IMR-90 (cell line): ENCODE data around the gene ADAM12. TPM values are rescaled to one million over a fixed set of nuclear protein-coding genes. Genes with fewer than 3 reads are reported as not detected.
A peak's percentile ranks its signal among the peaks of the same experiment; 100 is the strongest.

Source experiments
- ATAC-seq: fragments of 200-7000 bp; cut with Tn5 transposase; 2 replicates; pipeline ENCODE4 v1.9.1; 2020; ENCODE audit warnings: low read depth, mild to moderate bottlenecking, moderate library complexity
- BruUV-seq: library from RNA; stranded (reverse); fragments of 400-500 nt; replicated peaks from 2 replicates; lab custom pipeline; 2021; lab: Mats Ljungman, UMichigan
- CTCF ChIA-PET: fragments of 300-600 bp; formaldehyde crosslinking; extraction: SDS; loops from one replicate; lab custom pipeline; 2021; ENCODE audit warnings: antibody characterized with exemption; lab: Yijun Ruan, JAX
- POLR2A ChIA-PET: fragments of 300-600 bp; sonication (Branson Sonifier 250); formaldehyde crosslinking; loops from one replicate; lab custom pipeline; 2022; ENCODE audit warnings: antibody characterized with exemption; ENCODE audit not compliant: unreplicated experiment; lab: Charles Lee
- DNase-seq: peaks from one replicate; pipeline ENCODE4 v3.0.0; 2013
- H2AFZ ChIP-seq: replicated peaks from 2 replicates; pipeline ENCODE3; 2013; ENCODE audit warnings: low read length, mild to moderate bottlenecking; ENCODE audit not compliant: poor library complexity
- H2AK5ac ChIP-seq: 2 replicates; pipeline ENCODE4 v1.6.1; 2013; ENCODE audit warnings: low read depth, low read length, inconsistent platforms
- H2AK9ac ChIP-seq: replicated peaks from 2 replicates; pipeline ENCODE3; 2013; ENCODE audit warnings: mild to moderate bottlenecking, low read depth, low read length, moderate library complexity; ENCODE audit not compliant: poor library complexity
- H2BK120ac ChIP-seq: 2 replicates; pipeline ENCODE4 v1.6.1; 2013; ENCODE audit warnings: low read depth, low read length, inconsistent platforms
- H2BK15ac ChIP-seq: 3 replicates; pipeline ENCODE4 v1.6.1; 2013; ENCODE audit warnings: low read depth, low read length, inconsistent platforms
- H2BK20ac ChIP-seq: 2 replicates; pipeline ENCODE4 v1.6.1; 2013; ENCODE audit warnings: low read depth, mild to moderate bottlenecking, inconsistent platforms, low read length, moderate library complexity
- H2BK5ac ChIP-seq: 2 replicates; pipeline ENCODE4 v1.6.1; 2013; ENCODE audit warnings: mild to moderate bottlenecking, low read depth, low read length, inconsistent platforms; ENCODE audit not compliant: poor library complexity, severe bottlenecking
- H3K14ac ChIP-seq: replicated peaks from 2 replicates; pipeline ENCODE4 v1.6.1; 2013; ENCODE audit warnings: low read depth, low read length, inconsistent platforms
- H3K18ac ChIP-seq: 2 replicates; pipeline ENCODE4 v1.6.1; 2013; ENCODE audit warnings: low read depth, low read length, control low read depth
- H3K23ac ChIP-seq: 2 replicates; pipeline ENCODE4 v1.6.1; 2013; ENCODE audit warnings: low read depth, low read length, inconsistent platforms
- H3K27ac ChIP-seq: 2 replicates; pipeline ENCODE4 v1.5.1; 2013; ENCODE audit warnings: mild to moderate bottlenecking, control low read depth, low read length; ENCODE audit not compliant: insufficient read depth
- H3K27me3 ChIP-seq: 2 replicates; pipeline ENCODE4 v1.6.1; 2013; ENCODE audit warnings: low read length; ENCODE audit not compliant: control insufficient read depth, insufficient read depth
- H3K36me3 ChIP-seq: 2 replicates; pipeline ENCODE4 v1.6.1; 2013; ENCODE audit warnings: low read length, mixed read lengths; ENCODE audit not compliant: control insufficient read depth, insufficient read depth
- H3K4ac ChIP-seq: 2 replicates; pipeline ENCODE4 v1.6.1; 2013; ENCODE audit warnings: low read depth, low read length, inconsistent platforms
- H3K4me1 ChIP-seq: 2 replicates; pipeline ENCODE4 v1.6.1; 2013; ENCODE audit warnings: low read length, mixed read lengths; ENCODE audit not compliant: control insufficient read depth, insufficient read depth
- H3K4me2 ChIP-seq: 2 replicates; pipeline ENCODE4 v1.6.1; 2013; ENCODE audit warnings: low read depth, mild to moderate bottlenecking, control low read depth, low read length, moderate library complexity
- H3K4me3 ChIP-seq: 2 replicates; pipeline ENCODE4 v1.5.1; 2013; ENCODE audit warnings: low read depth, mild to moderate bottlenecking, control low read depth, low read length, moderate library complexity; ENCODE audit not compliant: insufficient read depth
- H3K56ac ChIP-seq: 2 replicates; pipeline ENCODE4 v1.6.1; 2013; ENCODE audit warnings: low read length, inconsistent platforms; ENCODE audit not compliant: insufficient read depth; ENCODE audit errors: extremely low read depth
- H3K79me1 ChIP-seq, 2 experiments: 2 replicates each; pipeline ENCODE4 v1.6.1; 2013; ENCODE audit warnings: low read length in 2 of 2, inconsistent platforms in 1 of 2, low read depth in 1 of 2
- H3K9ac ChIP-seq: 2 replicates; pipeline ENCODE4 v1.6.1; 2013; ENCODE audit warnings: low read depth, low read length, control low read depth
- H3K9me1 ChIP-seq: 2 replicates; pipeline ENCODE4 v1.6.1; 2013; ENCODE audit warnings: low read length, inconsistent platforms; ENCODE audit not compliant: insufficient read depth
- H3K9me3 ChIP-seq: 2 replicates; pipeline ENCODE4 v1.6.1; 2013; ENCODE audit warnings: low read length; ENCODE audit not compliant: control insufficient read depth, insufficient read depth
- H4K20me1 ChIP-seq: 2 replicates; pipeline ENCODE4 v1.6.1; 2013; ENCODE audit warnings: low read length, inconsistent platforms; ENCODE audit not compliant: insufficient read depth
- H4K5ac ChIP-seq: 2 replicates; pipeline ENCODE4 v1.6.1; 2013; ENCODE audit warnings: mild to moderate bottlenecking, low read depth, low read length, control low read depth
- H4K8ac ChIP-seq, 2 experiments: 2 replicates each; pipeline ENCODE4 v1.6.1; 2013; ENCODE audit warnings: low read depth in 2 of 2, low read length in 2 of 2, control low read depth in 1 of 2, inconsistent platforms in 1 of 2
- H4K91ac ChIP-seq: 2 replicates; pipeline ENCODE4 v1.6.1; 2013; ENCODE audit warnings: low read depth, low read length, inconsistent platforms; ENCODE audit not compliant: insufficient read depth
- CEBPB ChIP-seq: IDR thresholded peaks from 2 replicates; pipeline ENCODE4 v1.6.1; 2012; ENCODE audit warnings: low read depth, low read length, improper control_type of control experiment
- CHD1 ChIP-seq: IDR thresholded peaks from 2 replicates; pipeline ENCODE4 v1.6.1; 2012; ENCODE audit warnings: low read depth, low read length, improper control_type of control experiment
- FOS ChIP-seq: fragments of 150-350 bp; IDR thresholded peaks from 2 replicates; pipeline ENCODE4 v1.6.1; 2016; ENCODE audit warnings: low read depth, low read length
- MAZ ChIP-seq: IDR thresholded peaks from 2 replicates; pipeline ENCODE4 v1.6.1; 2012; ENCODE audit warnings: low read depth, mild to moderate bottlenecking, low read length, improper control_type of control experiment, moderate library complexity, borderline replicate concordance
- MXI1 ChIP-seq: IDR thresholded peaks from 2 replicates; pipeline ENCODE4 v1.6.1; 2012; ENCODE audit warnings: low read depth, mild to moderate bottlenecking, low read length, moderate library complexity, borderline replicate concordance
- NFE2L2 ChIP-seq: fragments of 150-350 bp; IDR thresholded peaks from 2 replicates; pipeline ENCODE4 v1.6.1; 2016; ENCODE audit warnings: low read depth, mild to moderate bottlenecking, low read length
- POLR2A ChIP-seq: IDR thresholded peaks from 2 replicates; pipeline ENCODE4 v1.6.1; 2012; ENCODE audit warnings: mild to moderate bottlenecking, low read depth, low read length
- RAD21 ChIP-seq: IDR thresholded peaks from 2 replicates; pipeline ENCODE4 v1.6.1; 2012; ENCODE audit warnings: low read length, improper control_type of control experiment
- RCOR1 ChIP-seq: IDR thresholded peaks from 2 replicates; pipeline ENCODE4 v1.6.1; 2012; ENCODE audit warnings: mild to moderate bottlenecking, low read length, improper control_type of control experiment; ENCODE audit not compliant: insufficient replicate concordance
- RFX5 ChIP-seq: IDR thresholded peaks from 2 replicates; pipeline ENCODE4 v1.8.0; 2012; ENCODE audit warnings: low read depth, mild to moderate bottlenecking, low read length, moderate library complexity
- SMC3 ChIP-seq: fragments of 150-350 bp; IDR thresholded peaks from 2 replicates; pipeline ENCODE4 v1.6.1; 2016; ENCODE audit warnings: low read depth, mild to moderate bottlenecking, antibody characterized with exemption, low read length, moderate library complexity
- WGBS, 2 experiments: methylation state at CpG; one replicate each; pipeline versions ENCODE4 v1.1.5 to v1.1.7; 2013; ENCODE audit warnings: missing lambda C conversion rate in 2 of 2; ENCODE audit not compliant: insufficient read length in 1 of 2; ENCODE audit errors: extremely low coverage in 2 of 2; 5-methylcytosine and 5-hydroxymethylcytosine counted together
- dilution Hi-C: fragments of 300-500 bp; cut with HindIII; formaldehyde crosslinking; loops from one replicate; pipeline ENCODE4 v1.14.3; 2018; ENCODE audit warnings: low sequenced_read_pairs; ENCODE audit not compliant: unreplicated experiment
- in situ Hi-C: fragments of 300-500 bp; cut with MboI; formaldehyde crosslinking; loops from 3 replicates; pipeline ENCODE4 v1.14.3; 2019; ENCODE audit warnings: low sequenced_read_pairs, inconsistent platforms, mixed read lengths
- intact Hi-C: fragments of 100-400 bp; cut with micrococcal nuclease; formaldehyde crosslinking; loops from 2 replicates; pipeline ENCODE4 v1.10.0; 2022
- polyA plus RNA-seq, 3 experiments: library from polyadenylated mRNA; depleted of rRNA; stranded (reverse); fragments of >200 nt; gene quantifications; 2 replicates each; pipeline ENCODE4 v1.2.3, GENCODE V29; 2012; ENCODE audit warnings: low replicate concordance in 1 of 3
- total RNA-seq: library from RNA; depleted of rRNA; stranded (reverse); fragments of >200 nt; gene quantifications from 2 replicates; pipeline ENCODE4 v1.2.3, GENCODE V29; 2012
- TF ChIP-seq, protein P1 (sequence below): fragments of 150-350 bp; IDR thresholded peaks from 2 replicates; pipeline ENCODE4 v1.6.1; 2017; ENCODE audit warnings: mild to moderate bottlenecking, antibody characterized with exemption, low read length, low read depth
- TF ChIP-seq, protein P2 (sequence below): fragments of 150-350 bp; IDR thresholded peaks from 2 replicates; pipeline ENCODE4 v1.6.1; 2016; ENCODE audit warnings: low read depth, mild to moderate bottlenecking, low read length, moderate library complexity, borderline replicate concordance
- TF ChIP-seq, protein P3 (sequence below): conservative IDR thresholded peaks from 2 replicates; pipeline ENCODE4 v1.5.1; 2012; ENCODE audit warnings: mild to moderate bottlenecking, low read depth, low read length, improper control_type of control experiment

ADAM12 gene
- total and polyA plus RNA-seq, 2 of the 4 experiments (the other 2 are of a cell fraction), result 9.6 to 10.2 TPM

DNA sequence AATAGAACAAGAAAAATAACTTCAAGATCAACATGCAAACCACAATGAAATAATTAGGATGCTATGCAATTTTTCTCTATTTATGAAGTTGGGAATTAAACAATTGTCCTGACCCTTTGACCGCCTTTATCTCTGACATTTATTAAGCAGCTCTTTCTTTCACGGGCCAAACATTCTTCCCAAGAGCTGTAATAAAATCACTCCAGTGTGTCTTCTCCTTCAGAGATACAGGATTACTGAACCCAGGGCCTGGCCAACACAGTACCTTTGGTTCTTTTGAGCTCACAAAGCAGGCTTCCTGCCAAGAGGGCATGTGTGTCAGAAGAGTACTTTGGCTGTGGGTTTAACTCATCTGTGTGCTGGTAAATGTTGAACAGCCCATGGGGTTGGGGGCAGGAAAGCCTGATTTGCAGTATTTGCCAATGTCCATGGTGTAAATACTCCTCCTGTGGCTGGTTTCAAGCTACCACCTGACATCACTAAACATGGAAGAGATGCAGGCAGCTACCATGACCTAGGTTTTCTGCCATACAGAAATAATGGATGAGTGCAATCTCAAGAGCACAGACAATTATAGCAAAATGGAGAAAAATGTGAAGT is 370.2 kb downstream of the ADAM12 start:
- no peaks in the 10 kb centered on the region; the same call in 1 of the 2 replicates for H3K36me3 ChIP-seq
- ATAC-seq (peak; percentile 53), DNase-seq (peak; percentile 74)
- no peak overlapping the region for H3K27ac ChIP-seq
- no peak overlapping the region for H3K4me3 ChIP-seq
- no peak overlapping the region for H3K23ac ChIP-seq
- no peak overlapping the region for H3K18ac ChIP-seq
- peaks cover 3% of the 10 kb centered on the region; the same call in 1 of the 2 replicates for H3K9me3 ChIP-seq
- in situ Hi-C loops (no loop called here), dilution Hi-C loops (no loop called here), intact Hi-C loops (no loop called here)
- TF ChIP-seq POLR2A, result no peak
- TF ChIP-seq RFX5, result no peak
- no peak for TF ChIP-seq NFE2L2
- TF ChIP-seq CEBPB, result no peak
- no peak for TF ChIP-seq FOS
- TF ChIP-seq, protein P1, sequence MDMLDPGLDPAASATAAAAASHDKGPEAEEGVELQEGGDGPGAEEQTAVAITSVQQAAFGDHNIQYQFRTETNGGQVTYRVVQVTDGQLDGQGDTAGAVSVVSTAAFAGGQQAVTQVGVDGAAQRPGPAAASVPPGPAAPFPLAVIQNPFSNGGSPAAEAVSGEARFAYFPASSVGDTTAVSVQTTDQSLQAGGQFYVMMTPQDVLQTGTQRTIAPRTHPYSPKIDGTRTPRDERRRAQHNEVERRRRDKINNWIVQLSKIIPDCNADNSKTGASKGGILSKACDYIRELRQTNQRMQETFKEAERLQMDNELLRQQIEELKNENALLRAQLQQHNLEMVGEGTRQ, result no peak
- TF ChIP-seq SMC3, result no peak
- TF ChIP-seq, protein P2, sequence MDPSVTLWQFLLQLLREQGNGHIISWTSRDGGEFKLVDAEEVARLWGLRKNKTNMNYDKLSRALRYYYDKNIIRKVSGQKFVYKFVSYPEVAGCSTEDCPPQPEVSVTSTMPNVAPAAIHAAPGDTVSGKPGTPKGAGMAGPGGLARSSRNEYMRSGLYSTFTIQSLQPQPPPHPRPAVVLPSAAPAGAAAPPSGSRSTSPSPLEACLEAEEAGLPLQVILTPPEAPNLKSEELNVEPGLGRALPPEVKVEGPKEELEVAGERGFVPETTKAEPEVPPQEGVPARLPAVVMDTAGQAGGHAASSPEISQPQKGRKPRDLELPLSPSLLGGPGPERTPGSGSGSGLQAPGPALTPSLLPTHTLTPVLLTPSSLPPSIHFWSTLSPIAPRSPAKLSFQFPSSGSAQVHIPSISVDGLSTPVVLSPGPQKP, result no peak
- no peak for TF ChIP-seq MAZ
- TF ChIP-seq, protein P3, sequence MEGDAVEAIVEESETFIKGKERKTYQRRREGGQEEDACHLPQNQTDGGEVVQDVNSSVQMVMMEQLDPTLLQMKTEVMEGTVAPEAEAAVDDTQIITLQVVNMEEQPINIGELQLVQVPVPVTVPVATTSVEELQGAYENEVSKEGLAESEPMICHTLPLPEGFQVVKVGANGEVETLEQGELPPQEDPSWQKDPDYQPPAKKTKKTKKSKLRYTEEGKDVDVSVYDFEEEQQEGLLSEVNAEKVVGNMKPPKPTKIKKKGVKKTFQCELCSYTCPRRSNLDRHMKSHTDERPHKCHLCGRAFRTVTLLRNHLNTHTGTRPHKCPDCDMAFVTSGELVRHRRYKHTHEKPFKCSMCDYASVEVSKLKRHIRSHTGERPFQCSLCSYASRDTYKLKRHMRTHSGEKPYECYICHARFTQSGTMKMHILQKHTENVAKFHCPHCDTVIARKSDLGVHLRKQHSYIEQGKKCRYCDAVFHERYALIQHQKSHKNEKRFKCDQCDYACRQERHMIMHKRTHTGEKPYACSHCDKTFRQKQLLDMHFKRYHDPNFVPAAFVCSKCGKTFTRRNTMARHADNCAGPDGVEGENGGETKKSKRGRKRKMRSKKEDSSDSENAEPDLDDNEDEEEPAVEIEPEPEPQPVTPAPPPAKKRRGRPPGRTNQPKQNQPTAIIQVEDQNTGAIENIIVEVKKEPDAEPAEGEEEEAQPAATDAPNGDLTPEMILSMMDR, result no peak
- no peak for TF ChIP-seq RAD21
- no peak for TF ChIP-seq RCOR1
- TF ChIP-seq MXI1, result no peak
- TF ChIP-seq CHD1, result no peak
- no peak overlapping the region for H2AFZ ChIP-seq
- no peak overlapping the region for H2AK5ac ChIP-seq
- H2AK9ac ChIP-seq, result no peak overlapping the region
- H3K56ac ChIP-seq, result no peak overlapping the region
- H4K91ac ChIP-seq, result no peak overlapping the region
- H2BK20ac ChIP-seq, result no peak overlapping the region
- H4K20me1 ChIP-seq, result peaks cover 8% of the 10 kb centered on the region
- no peak overlapping the region for H4K5ac ChIP-seq
- no peak overlapping the region for H2BK120ac ChIP-seq
- peaks cover 9% of the 10 kb centered on the region for H3K4me1 ChIP-seq
- H3K79me1 ChIP-seq, result no peaks in the 10 kb centered on the region
- no peak overlapping the region for H4K8ac ChIP-seq
- no peak overlapping the region for H3K4ac ChIP-seq
- 0 out of 2 replicates have a peak overlapping the region, but pooled peaks have one; percentile 25 for H3K4me2 ChIP-seq
- H3K27me3 ChIP-seq, result peaks cover 35% of the 10 kb centered on the region
- H3K9me1 ChIP-seq, result no peaks in the 10 kb centered on the region
- H2BK15ac ChIP-seq, result no peak overlapping the region
- no peak overlapping the region for H2BK5ac ChIP-seq
- WGBS, 2 experiments, result no CpG with 5 or more reads among the region's 2 CpGs
- no peak overlapping the region for H3K14ac ChIP-seq
- no TSS peak for BruUV-seq
- H3K9ac ChIP-seq, result no peak overlapping the region
- ChIA-PET POLR2A (no interaction called here), CTCF (interaction anchor here (0.7 kb wide), 1 partner anchor 160 kb away, joined by 3 read pairs; no protein-coding TSS in a partner anchor)
